K562 (cell line): ENCODE results near the gene DAZAP1. TPM values are rescaled to one million over a fixed set of nuclear protein-coding genes. Genes with fewer than 3 reads are reported as not detected.

Experiments used
- BCL6 ChIP-seq: fragments of 250-450 bp; sonication (Bioruptor Pico); IDR thresholded peaks from 2 replicates; pipeline ENCODE4 v1.4.0; 2020
- BHLHE40 ChIP-seq: IDR thresholded peaks from 2 replicates; pipeline ENCODE4 v1.6.1; 2011; ENCODE audit warnings: low read length, improper control_type of control experiment
- C11orf30 ChIP-seq: fragments of 450-650 bp; IDR thresholded peaks from 2 replicates; pipeline ENCODE4 v1.6.1; 2016; ENCODE audit warnings: low read depth, mild to moderate bottlenecking
- CCNT2 ChIP-seq: IDR thresholded peaks from 2 replicates; pipeline ENCODE4 v1.6.1; 2011; ENCODE audit warnings: borderline replicate concordance, low read depth, mild to moderate bottlenecking, moderate library complexity, mixed read lengths, low read length; ENCODE audit not compliant: insufficient read length; ENCODE audit errors: extremely low read depth
- CSDE1 ChIP-seq, 2 experiments: fragments of 450-650 bp; IDR thresholded peaks; 2 replicates each; pipeline ENCODE4 v1.6.1; 2016; ENCODE audit warnings: mild to moderate bottlenecking in 1 of 2
- ETS2 ChIP-seq: IDR thresholded peaks from 2 replicates; pipeline ENCODE4 v1.6.1; 2016; ENCODE audit warnings: borderline replicate concordance, missing genetic modification characterization, mild to moderate bottlenecking, moderate library complexity, missing compliant biosample characterization; ENCODE audit not compliant: poor library complexity, severe bottlenecking
- FOXA3 ChIP-seq, 2 experiments: fragments of 450-650 bp in 1 of 2; sonication (generic) in 1 of 2; formaldehyde crosslinking; IDR thresholded peaks in 1 of 2; conservative IDR thresholded peaks in 1 of 2; 2 replicates each; pipeline versions ENCODE4 v1.4.0 to v1.8.0; 2020 to 2022; ENCODE audit warnings: mild to moderate bottlenecking in 2 of 2, missing genetic modification reagents in 1 of 2
- HDAC2 ChIP-seq: fragments of 450-650 bp; IDR thresholded peaks from 2 replicates; pipeline ENCODE4 v1.6.1; 2016; ENCODE audit warnings: mild to moderate bottlenecking
- HNRNPH1 ChIP-seq: fragments of 200-400 bp; formaldehyde crosslinking; optimal IDR thresholded peaks from 2 replicates; pipeline ENCODE3; 2017; ENCODE audit warnings: low read depth, mild to moderate bottlenecking, low read length, moderate library complexity
- MXI1 ChIP-seq: IDR thresholded peaks from 2 replicates; pipeline ENCODE4 v1.6.1; 2011; ENCODE audit warnings: low read depth, mild to moderate bottlenecking, improper control_type of control experiment, low read length
- NFIC ChIP-seq: fragments of 450-650 bp; IDR thresholded peaks from 2 replicates; pipeline ENCODE4 v1.6.1; 2017; ENCODE audit warnings: mild to moderate bottlenecking, inconsistent platforms
- NR1H2 ChIP-seq: sonication (generic); formaldehyde crosslinking; IDR thresholded peaks from 2 replicates; pipeline ENCODE4 v1.4.0; 2020; ENCODE audit warnings: mild to moderate bottlenecking, missing genetic modification reagents
- PYGO2 ChIP-seq: fragments of 450-650 bp; IDR thresholded peaks from 2 replicates; pipeline ENCODE4 v1.6.1; 2016; ENCODE audit warnings: mild to moderate bottlenecking, missing genetic modification characterization, moderate library complexity, missing compliant biosample characterization
- SIN3A ChIP-seq, 2 experiments: fragments of 150-350 bp in 1 of 2; IDR thresholded peaks; 2 replicates each; pipeline ENCODE4 v1.6.1; 2011 to 2016; ENCODE audit warnings: borderline replicate concordance in 2 of 2, low read depth in 2 of 2, low read length in 2 of 2, mild to moderate bottlenecking in 2 of 2, moderate library complexity in 2 of 2; ENCODE audit not compliant: control insufficient read depth in 1 of 2
- SMARCC2 ChIP-seq: fragments of 450-650 bp; IDR thresholded peaks from 2 replicates; pipeline ENCODE4 v1.6.1; 2017; ENCODE audit warnings: antibody characterized with exemption, moderate library complexity, mild to moderate bottlenecking, low read depth
- SMARCE1 ChIP-seq: fragments of 450-650 bp; IDR thresholded peaks from 2 replicates; pipeline ENCODE4 v1.7.1; 2016; ENCODE audit warnings: mild to moderate bottlenecking
- SRSF3 ChIP-seq: fragments of 200-400 bp; formaldehyde crosslinking; IDR thresholded peaks from 2 replicates; pipeline ENCODE4 v1.6.1; 2016; ENCODE audit warnings: mild to moderate bottlenecking, low read length, moderate library complexity; ENCODE audit not compliant: insufficient read depth
- ZKSCAN3 ChIP-seq: fragments of 250-450 bp; sonication (Bioruptor Pico); IDR thresholded peaks from 2 replicates; pipeline ENCODE4 v1.4.0; 2020
- ZNF589 ChIP-seq: fragments of 200-800 bp; sonication (Bioruptor generic); IDR thresholded peaks from 2 replicates; pipeline ENCODE4 v1.6.1; 2016; ENCODE audit warnings: low read depth, missing genetic modification characterization, missing compliant biosample characterization
- ZNF77 ChIP-seq: fragments of 250-450 bp; sonication (Bioruptor Pico); IDR thresholded peaks from 2 replicates; pipeline ENCODE4 v1.5.0; 2020
- ZNF785 ChIP-seq: fragments of 250-450 bp; sonication (Bioruptor Pico); IDR thresholded peaks from 2 replicates; pipeline ENCODE4 v1.4.0; 2020; ENCODE audit warnings: mild to moderate bottlenecking
- polyA plus RNA-seq, 8 experiments: library from polyadenylated mRNA; depleted of rRNA in 4 of 8; stranded (reverse) in 5 of 8; unstranded in 3 of 8; fragments of >200 nt; fragmentation: Nextera tagmentation in 2 of 8; fragmentation: Illumina TruSeq in 1 of 8; extraction: Ambion mirVana in 2 of 8; extraction: Trizol in 1 of 8; gene quantifications; 2 replicates each; pipeline versions ENCODE4 v1.2.1 to v1.2.3, GENCODE V29; 2011 to 2014; ENCODE audit warnings: inconsistent platforms in 1 of 8, missing spikeins in 1 of 8
- total RNA-seq, 7 experiments: library from RNA; depleted of rRNA in 6 of 7; stranded (reverse); fragments of >200 nt in 6 of 7; fragmentation: Illumina TruSeq in 2 of 7; extraction: Trizol in 2 of 7; gene quantifications; 2 replicates each; pipeline versions ENCODE4 v1.2.1 to v1.2.3, GENCODE V29; 2011 to 2021; ENCODE audit warnings: low replicate concordance in 1 of 7
- TF ChIP-seq, protein P1 (sequence below): fragments of 250-450 bp; sonication (Bioruptor Pico); IDR thresholded peaks from 2 replicates; pipeline ENCODE4 v1.8.0; 2021; ENCODE audit warnings: mild to moderate bottlenecking, moderate library complexity
- TF ChIP-seq, protein P2 (sequence below), 2 experiments: fragments of 250-450 bp in 1 of 2; fragments of 450-650 bp in 1 of 2; sonication (Bioruptor Pico) in 1 of 2; IDR thresholded peaks; 2 replicates each; pipeline versions ENCODE4 v1.6.1 to v1.8.0; 2016 to 2021; ENCODE audit warnings: mild to moderate bottlenecking in 2 of 2, moderate library complexity in 2 of 2, missing compliant biosample characterization in 1 of 2, missing genetic modification characterization in 1 of 2
- TF ChIP-seq, protein P3 (sequence below): fragments of 450-650 bp; IDR thresholded peaks from 2 replicates; pipeline ENCODE4 v1.6.1; 2016
- TF ChIP-seq, protein P4 (sequence below): fragments of 450-650 bp; IDR thresholded peaks from 2 replicates; pipeline ENCODE4 v1.6.1; 2017; ENCODE audit warnings: mild to moderate bottlenecking, moderate library complexity

The DAZAP1 gene
- total and polyA plus RNA-seq, 9 of the 15 experiments (the other 6 are each of a cell fraction or from before 2014, with no cell fraction given) = 10.8 to 289 (median 142) TPM

DNA sequence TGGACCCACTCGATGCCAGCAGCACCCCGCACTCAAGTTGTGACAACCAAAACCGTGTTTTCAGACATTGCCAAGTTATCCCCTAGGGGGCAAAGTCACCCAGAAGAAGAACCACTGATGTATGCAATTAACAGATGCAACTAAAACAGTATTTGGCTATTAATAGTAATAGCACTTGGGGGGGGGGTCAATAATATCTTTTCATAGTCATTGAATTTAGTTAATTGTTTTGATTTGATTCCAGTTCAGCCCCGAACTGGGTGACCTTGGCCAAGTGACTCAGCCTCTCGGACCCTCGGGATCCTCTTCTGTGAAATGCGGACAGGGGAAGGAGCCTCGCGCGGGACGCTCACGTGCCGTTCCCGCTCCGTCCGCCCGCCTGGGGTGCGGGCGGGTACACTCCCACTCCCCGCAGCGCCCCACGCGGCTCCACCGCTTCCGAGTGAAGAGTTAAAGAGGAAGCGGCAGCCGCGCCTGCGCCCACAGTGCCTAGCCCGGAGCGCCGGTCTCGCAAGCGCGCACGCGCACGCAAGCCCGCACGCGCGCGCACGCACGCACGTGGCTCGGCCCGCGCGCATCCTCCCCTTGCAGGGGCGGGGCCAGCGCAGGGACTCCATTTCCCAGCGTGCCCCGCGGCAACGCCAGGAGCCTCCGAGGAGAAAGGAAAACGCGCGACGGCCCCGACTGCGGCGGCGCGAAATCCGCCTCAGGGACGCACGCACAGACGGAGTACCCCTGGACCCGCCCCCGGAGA, 435 bp upstream of the DAZAP1 start (continued):
- TF ChIP-seq FOXA3 (CRISPR knock-in tag; conservative IDR thresholded peaks at IDR 0.05 in 1 of 2, IDR thresholded peaks at IDR 0.05 in 1 of 2) = no peak
- TF ChIP-seq, protein P1, sequence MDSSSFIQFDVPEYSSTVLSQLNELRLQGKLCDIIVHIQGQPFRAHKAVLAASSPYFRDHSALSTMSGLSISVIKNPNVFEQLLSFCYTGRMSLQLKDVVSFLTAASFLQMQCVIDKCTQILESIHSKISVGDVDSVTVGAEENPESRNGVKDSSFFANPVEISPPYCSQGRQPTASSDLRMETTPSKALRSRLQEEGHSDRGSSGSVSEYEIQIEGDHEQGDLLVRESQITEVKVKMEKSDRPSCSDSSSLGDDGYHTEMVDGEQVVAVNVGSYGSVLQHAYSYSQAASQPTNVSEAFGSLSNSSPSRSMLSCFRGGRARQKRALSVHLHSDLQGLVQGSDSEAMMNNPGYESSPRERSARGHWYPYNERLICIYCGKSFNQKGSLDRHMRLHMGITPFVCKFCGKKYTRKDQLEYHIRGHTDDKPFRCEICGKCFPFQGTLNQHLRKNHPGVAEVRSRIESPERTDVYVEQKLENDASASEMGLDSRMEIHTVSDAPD (CRISPR knock-in tag) = no peak
- peak; percentile 97 for TF ChIP-seq BHLHE40
- TF ChIP-seq HNRNPH1 = no peak
- TF ChIP-seq CCNT2 = peak; percentile 89
- peak; percentile 45; the same call in 1 of the 2 replicates for TF ChIP-seq SMARCE1
- TF ChIP-seq CSDE1 (IDR thresholded peaks at IDR 0.05) = no peak
- TF ChIP-seq NFIC = peak; percentile 21; the same call in 1 of the 2 replicates
- no peak for TF ChIP-seq ZNF785 (CRISPR knock-in tag)
- TF ChIP-seq NR1H2 (CRISPR knock-in tag) = no peak
- TF ChIP-seq SIN3A (IDR thresholded peaks at IDR 0.05; ENCODE audit: borderline replicate concordance in 2 of 2, control insufficient read depth in 1 of 2, low read depth in 2 of 2, low read length in 2 of 2) = peak; percentile 14 to 15; a peak in 1 of 4 replicates
- peak; percentile 98 for TF ChIP-seq ZNF589 (CRISPR knock-in tag)
- TF ChIP-seq HDAC2 = peak; percentile 77
- TF ChIP-seq MXI1 = peak; percentile 44
- TF ChIP-seq, protein P2, sequence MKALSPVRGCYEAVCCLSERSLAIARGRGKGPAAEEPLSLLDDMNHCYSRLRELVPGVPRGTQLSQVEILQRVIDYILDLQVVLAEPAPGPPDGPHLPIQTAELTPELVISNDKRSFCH (CRISPR knock-in tag; IDR thresholded peaks at IDR 0.05) = no peak
- TF ChIP-seq, protein P2 (tag; IDR thresholded peaks at IDR 0.05) = peak; percentile 87
- TF ChIP-seq, protein P3, sequence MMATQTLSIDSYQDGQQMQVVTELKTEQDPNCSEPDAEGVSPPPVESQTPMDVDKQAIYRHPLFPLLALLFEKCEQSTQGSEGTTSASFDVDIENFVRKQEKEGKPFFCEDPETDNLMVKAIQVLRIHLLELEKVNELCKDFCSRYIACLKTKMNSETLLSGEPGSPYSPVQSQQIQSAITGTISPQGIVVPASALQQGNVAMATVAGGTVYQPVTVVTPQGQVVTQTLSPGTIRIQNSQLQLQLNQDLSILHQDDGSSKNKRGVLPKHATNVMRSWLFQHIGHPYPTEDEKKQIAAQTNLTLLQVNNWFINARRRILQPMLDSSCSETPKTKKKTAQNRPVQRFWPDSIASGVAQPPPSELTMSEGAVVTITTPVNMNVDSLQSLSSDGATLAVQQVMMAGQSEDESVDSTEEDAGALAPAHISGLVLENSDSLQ = no peak
- no peak for TF ChIP-seq ZKSCAN3 (CRISPR knock-in tag)
- TF ChIP-seq, protein P4, sequence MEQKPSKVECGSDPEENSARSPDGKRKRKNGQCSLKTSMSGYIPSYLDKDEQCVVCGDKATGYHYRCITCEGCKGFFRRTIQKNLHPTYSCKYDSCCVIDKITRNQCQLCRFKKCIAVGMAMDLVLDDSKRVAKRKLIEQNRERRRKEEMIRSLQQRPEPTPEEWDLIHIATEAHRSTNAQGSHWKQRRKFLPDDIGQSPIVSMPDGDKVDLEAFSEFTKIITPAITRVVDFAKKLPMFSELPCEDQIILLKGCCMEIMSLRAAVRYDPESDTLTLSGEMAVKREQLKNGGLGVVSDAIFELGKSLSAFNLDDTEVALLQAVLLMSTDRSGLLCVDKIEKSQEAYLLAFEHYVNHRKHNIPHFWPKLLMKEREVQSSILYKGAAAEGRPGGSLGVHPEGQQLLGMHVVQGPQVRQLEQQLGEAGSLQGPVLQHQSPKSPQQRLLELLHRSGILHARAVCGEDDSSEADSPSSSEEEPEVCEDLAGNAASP = no peak
- TF ChIP-seq ZNF77 (CRISPR knock-in tag) = no peak
- no peak for TF ChIP-seq PYGO2 (tag)
- TF ChIP-seq SRSF3 = no peak
- TF ChIP-seq ETS2 (tag) = no peak
- TF ChIP-seq BCL6 = no peak
- no peak for TF ChIP-seq SMARCC2
- TF ChIP-seq C11orf30 = no peak
